Activated naive CD8-positive, alpha-beta T cell treated with anti-CD3 and anti-CD28 coated beads, Interleukin-2, amount 10 ng/mL, durations not matched to agents 7 days and 5 days (primary cell): ENCODE data around the gene CTNNA2. TPM values are rescaled to one million over a fixed set of nuclear protein-coding genes. Genes with fewer than 3 reads are reported as not detected.
"Not testable (repeated sequence)": the region's sequence is repeated elsewhere in the genome, so short reads cannot be mapped to it uniquely, and the experiment has no call there.

Experiments used
- ATAC-seq: fragments of 150-1000 bp; cut with Tn5 transposase; one replicate; pipeline ENCODE4 v1.10.0; 2021; ENCODE audit warnings: low read depth, moderate library complexity
- POLR2A ChIA-PET: fragments of 350-600 bp; sonication (Branson Sonifier 250); formaldehyde crosslinking; loops from one replicate; lab custom pipeline; 2021; ENCODE audit warnings: antibody characterized with exemption; lab: Charles Lee
- DNase-seq: peaks from one replicate; pipeline ENCODE4 v3.0.0; 2021
- H3K27ac Mint-ChIP-seq: one replicate; pipeline ENCODE4 v1.8.0; 2022; ENCODE audit warnings: mild to moderate bottlenecking, mixed read lengths
- H3K27me3 Mint-ChIP-seq: one replicate; pipeline ENCODE4 v1.8.0; 2022; ENCODE audit warnings: mild to moderate bottlenecking, moderate library complexity, mixed read lengths
- H3K36me3 Mint-ChIP-seq: one replicate; pipeline ENCODE4 v1.8.0; 2021; ENCODE audit warnings: mild to moderate bottlenecking, mixed read lengths
- H3K4me1 Mint-ChIP-seq: one replicate; pipeline ENCODE4 v1.8.0; 2021; ENCODE audit warnings: mixed read lengths
- H3K4me3 Mint-ChIP-seq: one replicate; pipeline ENCODE4 v1.8.0; 2022; ENCODE audit warnings: mild to moderate bottlenecking, moderate library complexity, mixed read lengths
- H3K9me3 Mint-ChIP-seq: one replicate; pipeline ENCODE4 v1.8.0; 2021; ENCODE audit warnings: mixed read lengths
- total RNA-seq, 2 experiments: library from RNA; stranded (reverse); gene quantifications; one replicate each; pipeline ENCODE4 v1.2.3, GENCODE V29; 2021

The CTNNA2 gene
- total RNA-seq, 2 experiments from 2014 or later = not detected

DNA sequence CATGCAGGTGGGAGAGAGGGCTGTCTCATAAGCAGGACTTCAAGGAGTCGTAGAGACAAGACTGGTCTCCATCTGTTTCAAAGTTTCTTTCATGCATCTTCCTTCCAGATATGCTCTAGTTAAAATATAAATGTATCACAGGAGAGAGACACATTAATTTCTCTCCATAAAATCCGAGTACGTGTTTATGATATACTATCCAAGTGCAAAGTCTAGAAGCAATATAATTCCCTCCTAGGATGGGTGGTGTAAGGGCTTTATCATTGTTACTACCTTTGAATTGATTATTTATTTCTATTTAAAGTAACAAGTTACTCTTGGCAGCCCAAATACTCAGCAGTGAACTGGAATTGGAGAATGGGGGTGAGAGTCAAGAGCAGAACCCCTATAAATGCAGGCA is 619.4 kb downstream of the CTNNA2 start:
- H3K36me3 Mint-ChIP-seq = no peaks in the 10 kb centered on the region
- no peak for ATAC-seq

DNA sequence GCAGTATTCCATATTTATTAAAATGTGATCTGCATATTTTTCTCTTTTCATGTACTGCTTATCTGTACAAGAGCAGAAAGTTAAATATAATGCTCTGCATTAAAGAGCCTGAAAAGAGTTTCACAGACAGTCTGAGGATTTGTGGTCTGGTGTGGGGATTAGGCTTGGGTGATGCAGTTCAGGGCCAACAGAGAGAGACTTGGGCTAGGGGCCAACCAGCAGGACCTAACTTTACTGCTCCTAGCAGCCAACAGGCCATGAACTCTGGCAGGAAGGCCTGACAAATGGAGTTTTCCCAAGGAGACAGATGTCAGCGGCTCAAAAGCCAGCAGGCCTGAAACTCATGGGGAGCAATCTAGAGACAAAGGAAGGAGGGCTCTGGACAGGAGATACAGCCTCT is 622.1 kb downstream of the CTNNA2 start:
- no peaks in the 10 kb centered on the region for H3K4me1 Mint-ChIP-seq
- no peaks in the 10 kb centered on the region for H3K27me3 Mint-ChIP-seq
- ATAC-seq (no peak), DNase-seq (no peak)
- no peaks in the 10 kb centered on the region for H3K9me3 Mint-ChIP-seq
- no peaks in the 10 kb centered on the region for H3K36me3 Mint-ChIP-seq
- H3K4me3 Mint-ChIP-seq = no peak overlapping the region
- POLR2A ChIA-PET = no interaction called here
- no peak overlapping the region for H3K27ac Mint-ChIP-seq

More for the DNA sequence above, 619.4 kb downstream of the CTNNA2 start:
- no peak overlapping the region for H3K27ac Mint-ChIP-seq
- POLR2A ChIA-PET = no interaction called here
- H3K4me3 Mint-ChIP-seq = no peak overlapping the region
- DNase-seq = no peak
- no peaks in the 10 kb centered on the region for H3K27me3 Mint-ChIP-seq
- H3K9me3 Mint-ChIP-seq = no peaks in the 10 kb centered on the region
- H3K4me1 Mint-ChIP-seq = no peaks in the 10 kb centered on the region

- ATAC-seq (no peak), DNase-seq (no peak)
- no peaks in the 10 kb centered on the region for H3K36me3 Mint-ChIP-seq
- H3K9me3 Mint-ChIP-seq = no peaks in the 10 kb centered on the region
- POLR2A ChIA-PET = no interaction called here
- H3K27me3 Mint-ChIP-seq = no peaks in the 10 kb centered on the region
- H3K4me1 Mint-ChIP-seq = no peaks in the 10 kb centered on the region
- no peak overlapping the region for H3K4me3 Mint-ChIP-seq
- no peak overlapping the region for H3K27ac Mint-ChIP-seq
These were observed 623.5 kb downstream of the CTNNA2 start for GRCh38 chr2:80136338-80136737.

DNA sequence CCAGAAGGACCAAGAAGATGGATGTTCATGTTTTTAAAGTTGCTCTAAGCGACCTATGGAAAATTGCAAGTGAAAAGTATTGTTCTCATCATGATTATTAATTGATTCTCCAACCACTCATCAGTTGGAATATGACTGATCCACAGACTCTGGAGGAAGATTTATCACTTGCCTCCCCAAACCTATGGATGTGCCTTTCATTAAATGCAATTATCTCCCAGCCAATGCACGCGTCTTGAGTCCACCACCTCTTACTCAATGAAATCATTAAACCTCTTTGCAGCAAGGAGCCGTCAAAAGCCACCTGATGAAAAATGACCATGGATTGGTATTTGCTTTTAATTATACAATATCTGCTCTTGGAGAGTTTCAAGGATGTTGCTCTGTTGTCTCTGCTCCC is 626.1 kb downstream of the CTNNA2 start:
- Mint-ChIP-seq H3K27ac (no peak overlapping the region), H3K9me3 (no peaks in the 10 kb centered on the region), H3K4me1 (no peaks in the 10 kb centered on the region), H3K36me3 (no peaks in the 10 kb centered on the region), H3K4me3 (no peak overlapping the region), H3K27me3 (no peaks in the 10 kb centered on the region)
- POLR2A ChIA-PET = no interaction called here
- no peak for DNase-seq
- ATAC-seq = no peak

- no peaks in the 10 kb centered on the region for H3K9me3 Mint-ChIP-seq
- no peak for ATAC-seq
- H3K4me3 Mint-ChIP-seq = no peak overlapping the region
- no peaks in the 10 kb centered on the region for H3K27me3 Mint-ChIP-seq
- H3K27ac Mint-ChIP-seq = no peak overlapping the region
- H3K4me1 Mint-ChIP-seq = no peaks in the 10 kb centered on the region
- DNase-seq = no peak
- H3K36me3 Mint-ChIP-seq = no peaks in the 10 kb centered on the region
- POLR2A ChIA-PET = no interaction called here
These were observed 628.3 kb downstream of the CTNNA2 start for GRCh38 chr2:80141007-80141726.

- Mint-ChIP-seq H3K27ac (no peak overlapping the region), H3K27me3 (no peaks in the 10 kb centered on the region), H3K9me3 (no peaks in the 10 kb centered on the region), H3K4me3 (no peak overlapping the region), H3K36me3 (no peaks in the 10 kb centered on the region), H3K4me1 (no peaks in the 10 kb centered on the region)
- DNase-seq = no peak
- no peak for ATAC-seq
- POLR2A ChIA-PET = no interaction called here
These were observed 632.6 kb downstream of the CTNNA2 start for GRCh38 chr2:80145499-80145898.

- ATAC-seq, H3K4me1 Mint-ChIP-seq, H3K9me3 Mint-ChIP-seq, POLR2A ChIA-PET, H3K27me3 Mint-ChIP-seq, H3K36me3 Mint-ChIP-seq, DNase-seq, H3K4me3 Mint-ChIP-seq, H3K27ac Mint-ChIP-seq: not testable (repeated sequence)
These were observed 633.9 kb downstream of the CTNNA2 start for GRCh38 chr2:80146757-80147156.

GRCh38 chr2:80147690-80148089 is 634.8 kb downstream of the CTNNA2 start:
- no peak for ATAC-seq
- Mint-ChIP-seq H3K4me3 (no peak overlapping the region), H3K36me3 (no peaks in the 10 kb centered on the region), H3K27ac (no peak overlapping the region), H3K27me3 (no peaks in the 10 kb centered on the region), H3K9me3 (no peaks in the 10 kb centered on the region), H3K4me1 (no peaks in the 10 kb centered on the region)
- POLR2A ChIA-PET = no interaction called here
- DNase-seq = no peak

GRCh38 chr2:80148906-80149305 is 636.1 kb downstream of the CTNNA2 start:
- POLR2A ChIA-PET = no interaction called here
- no peak overlapping the region for H3K27ac Mint-ChIP-seq
- H3K9me3 Mint-ChIP-seq = no peaks in the 10 kb centered on the region
- DNase-seq (no peak), ATAC-seq (no peak)
- H3K36me3 Mint-ChIP-seq = no peaks in the 10 kb centered on the region
- no peaks in the 10 kb centered on the region for H3K4me1 Mint-ChIP-seq
- H3K4me3 Mint-ChIP-seq = no peak overlapping the region
- H3K27me3 Mint-ChIP-seq = no peaks in the 10 kb centered on the region

DNA sequence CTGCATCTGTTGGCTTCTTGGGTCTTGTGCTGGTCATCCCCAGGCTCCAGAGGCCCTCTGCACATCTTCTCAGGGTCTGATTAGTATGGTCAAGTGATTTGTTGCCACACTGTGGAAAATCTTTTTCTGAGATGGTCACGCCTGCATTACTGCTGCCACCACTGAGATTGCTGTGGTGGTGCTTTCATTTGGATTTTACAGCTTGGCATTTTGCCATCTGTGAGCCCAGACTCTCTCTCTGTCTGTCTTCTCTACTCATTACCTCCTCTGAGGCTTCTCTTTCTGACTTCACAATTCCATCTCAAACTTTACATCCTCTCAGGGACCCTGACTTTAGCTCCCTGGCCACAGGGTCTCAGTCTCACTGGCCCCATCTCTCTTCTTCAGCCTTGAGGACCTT is 637.1 kb downstream of the CTNNA2 start:
- no peak overlapping the region for H3K4me3 Mint-ChIP-seq
- H3K4me1 Mint-ChIP-seq = no peaks in the 10 kb centered on the region
- H3K9me3 Mint-ChIP-seq = no peaks in the 10 kb centered on the region
- no peak overlapping the region for H3K27ac Mint-ChIP-seq
- no peaks in the 10 kb centered on the region for H3K27me3 Mint-ChIP-seq
- H3K36me3 Mint-ChIP-seq = no peaks in the 10 kb centered on the region
- POLR2A ChIA-PET = no interaction called here
- ATAC-seq (no peak), DNase-seq (no peak)

DNA sequence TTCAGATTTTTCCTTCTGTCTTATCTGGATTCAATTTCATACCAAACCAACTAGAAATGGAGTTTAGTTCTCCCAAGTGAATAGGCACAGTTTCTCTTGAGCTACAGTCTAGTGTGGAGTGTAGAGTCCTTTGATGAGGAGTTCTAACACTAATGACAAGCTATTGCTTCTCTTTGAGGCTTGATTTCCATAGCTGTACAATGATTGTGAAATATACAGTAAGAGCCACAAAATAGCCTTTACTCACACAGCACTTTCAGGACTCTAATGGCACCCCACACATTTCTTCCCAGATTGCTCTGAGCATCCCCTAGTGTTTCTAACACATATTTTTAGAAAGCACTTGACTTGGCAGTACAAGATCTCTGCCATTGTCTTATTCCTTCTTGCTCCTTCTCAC is 638.4 kb downstream of the CTNNA2 start:
- DNase-seq (no peak), ATAC-seq (no peak)
- no peaks in the 10 kb centered on the region for H3K27me3 Mint-ChIP-seq
- H3K4me3 Mint-ChIP-seq = no peak overlapping the region
- no peaks in the 10 kb centered on the region for H3K36me3 Mint-ChIP-seq
- H3K9me3 Mint-ChIP-seq = no peaks in the 10 kb centered on the region
- no peak overlapping the region for H3K27ac Mint-ChIP-seq
- POLR2A ChIA-PET = no interaction called here
- no peaks in the 10 kb centered on the region for H3K4me1 Mint-ChIP-seq

DNA sequence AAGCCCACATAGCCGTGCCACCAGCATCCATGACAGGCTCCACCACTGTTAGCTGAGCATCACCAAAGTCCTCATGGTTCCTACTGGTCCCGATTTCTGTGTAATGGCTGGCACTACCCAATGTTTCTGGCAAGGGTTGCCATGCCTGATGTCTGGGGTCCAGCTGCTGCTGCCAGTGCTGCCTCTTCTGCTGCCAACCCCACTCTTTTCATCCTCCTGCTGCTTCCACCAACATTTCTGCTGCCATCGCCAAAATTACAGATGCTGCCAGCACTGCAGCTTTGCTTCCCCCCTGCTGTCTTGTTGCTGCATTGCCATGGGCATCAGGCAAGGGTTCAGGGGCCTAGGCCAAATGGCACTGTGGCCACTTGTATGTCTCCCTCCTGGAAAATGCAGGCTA is 638.8 kb downstream of the CTNNA2 start:
- Mint-ChIP-seq H3K4me3 (no peak overlapping the region), H3K27me3 (no peaks in the 10 kb centered on the region), H3K27ac (no peak overlapping the region), H3K4me1 (no peaks in the 10 kb centered on the region), H3K9me3 (no peaks in the 10 kb centered on the region), H3K36me3 (no peaks in the 10 kb centered on the region)
- no peak for ATAC-seq
- DNase-seq = no peak
- POLR2A ChIA-PET = no interaction called here

DNA sequence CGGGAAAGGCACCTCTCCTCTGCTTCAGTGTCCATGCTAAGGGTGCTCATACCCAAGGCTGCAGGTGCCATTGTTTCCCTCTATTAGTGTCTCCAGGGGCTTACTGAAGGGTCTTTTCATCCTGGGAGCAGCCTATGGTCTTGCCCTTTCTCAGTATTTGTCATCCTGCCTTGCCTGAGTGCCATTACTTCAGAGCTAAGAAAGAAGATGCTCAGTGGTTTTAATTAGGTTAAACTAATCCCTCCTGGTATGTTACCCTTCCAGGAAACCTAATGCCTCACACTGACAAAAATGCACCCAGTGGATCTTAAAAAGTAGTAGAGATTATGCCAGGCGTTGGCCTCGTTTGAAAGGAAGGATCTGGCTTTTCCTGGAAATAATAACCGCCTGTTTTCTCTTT is 640.3 kb downstream of the CTNNA2 start:
- H3K4me1 Mint-ChIP-seq = no peaks in the 10 kb centered on the region
- H3K27ac Mint-ChIP-seq = no peak overlapping the region
- no peaks in the 10 kb centered on the region for H3K36me3 Mint-ChIP-seq
- POLR2A ChIA-PET = no interaction called here
- no peak for DNase-seq
- ATAC-seq = no peak
- no peaks in the 10 kb centered on the region for H3K27me3 Mint-ChIP-seq
- no peak overlapping the region for H3K4me3 Mint-ChIP-seq
- no peaks in the 10 kb centered on the region for H3K9me3 Mint-ChIP-seq

GRCh38 chr2:80153768-80154167 is 640.9 kb downstream of the CTNNA2 start:
- Mint-ChIP-seq H3K27ac (no peak overlapping the region), H3K4me3 (no peak overlapping the region), H3K9me3 (no peaks in the 10 kb centered on the region), H3K4me1 (no peaks in the 10 kb centered on the region), H3K27me3 (no peaks in the 10 kb centered on the region), H3K36me3 (no peaks in the 10 kb centered on the region)
- ATAC-seq = no peak
- DNase-seq = no peak
- POLR2A ChIA-PET = no interaction called here
